H1 (cell line): Measurements from ENCODE around the gene C4orf33. TPM values are rescaled to one million over a fixed set of nuclear protein-coding genes. Genes with fewer than 3 reads are reported as not detected.

Experiments used
- ATF3 ChIP-seq: IDR thresholded peaks from 2 replicates; pipeline ENCODE4 v1.6.1; 2011; ENCODE audit warnings: low read depth, mild to moderate bottlenecking, low read length; ENCODE audit not compliant: insufficient read depth
- CBX5 ChIP-seq: fragments of 300-800, 300-1000 bp; sonication (generic); IDR thresholded peaks from 2 replicates; pipeline ENCODE4 v1.7.1; 2016; ENCODE audit warnings: antibody characterized with exemption, low read length, low read depth
- EZH2 ChIP-seq: fragments of 200-600 bp; sonication (generic); IDR thresholded peaks from 2 replicates; pipeline ENCODE4 v1.7.1; 2012; ENCODE audit warnings: low read depth, mild to moderate bottlenecking, moderate library complexity, low read length, inconsistent platforms; ENCODE audit not compliant: severe bottlenecking
- NANOG ChIP-seq: IDR thresholded peaks from 2 replicates; pipeline ENCODE4 v1.6.1; 2011; ENCODE audit warnings: low read length, low read depth, mild to moderate bottlenecking, inconsistent platforms; ENCODE audit not compliant: insufficient read depth, poor library complexity, severe bottlenecking
- SP2 ChIP-seq: IDR thresholded peaks from 2 replicates; pipeline ENCODE4 v1.6.1; 2012; ENCODE audit warnings: mild to moderate bottlenecking, low read length, inconsistent platforms
- TCF12 ChIP-seq: IDR thresholded peaks from 2 replicates; pipeline ENCODE4 v1.6.1; 2011; ENCODE audit warnings: low read depth, mild to moderate bottlenecking, low read length
- polyA plus RNA-seq, 7 experiments: library from polyadenylated mRNA; depleted of rRNA in 3 of 7; stranded (reverse) in 5 of 7; unstranded in 2 of 7; fragments of >200 nt in 5 of 7; fragments of 200-250 nt in 2 of 7; gene quantifications; 1 replicate in 5 of 7; 2 replicates in 1 of 7; 4 replicates in 1 of 7; pipeline versions ENCODE4 v1.2.1 to v1.2.3, GENCODE V29; 2011 to 2013; ENCODE audit warnings: missing spikeins in 2 of 7, mixed read lengths in 2 of 7
- total RNA-seq: library from RNA; stranded (reverse); fragmentation: NEBNext Ultra II Directional; extraction: Animal tissue kit (Norgen Biotek cat#: 25700); gene quantifications from 2 replicates; pipeline ENCODE4 v1.2.1, GENCODE V29; 2021

Gene C4orf33
- total and polyA plus RNA-seq, 2 of the 8 experiments (the other 6 are each of a cell fraction or from before 2014, with no cell fraction given) = 3.4 to 6.0 TPM

GRCh38 chr4:129129143-129129542 lies 33.2 kb downstream of the C4orf33 start (continued):
- no peak for TF ChIP-seq NANOG
- TF ChIP-seq SP2 = no peak
- TF ChIP-seq EZH2 = no peak
- TF ChIP-seq CBX5 = no peak
- no peak for TF ChIP-seq TCF12
- TF ChIP-seq ATF3 = no peak
- TF ChIP-seq, all 59 proteins: peak for 0
